Breast epithelium (tissue), 4 donors: Measurements from ENCODE around the gene TAMALIN. TPM values are rescaled to one million over a fixed set of nuclear protein-coding genes. Genes with fewer than 3 reads are reported as not detected.

ENCODE experiments used
- DNase-seq, 2 donors: peaks; one replicate each; pipeline ENCODE4 v3.0.0-alpha.2; 2019; ENCODE audit warnings: low spot score in 2 of 2
- H3K27ac ChIP-seq, 2 donors: fragments of 200-600 bp; sonication (generic) in 1 of 2; one replicate each; pipeline ENCODE4 v1.5.1; 2016 to 2019; ENCODE audit warnings: mild to moderate bottlenecking in 1 of 2
- H3K27me3 ChIP-seq, 2 donors: fragments of 200-600 bp; sonication (generic) in 1 of 2; one replicate each; pipeline versions ENCODE4 v1.5.1 to v1.6.0; 2017 to 2019; ENCODE audit warnings: control low read depth in 1 of 2, mild to moderate bottlenecking in 1 of 2
- H3K36me3 ChIP-seq: fragments of 200-600 bp; one replicate; pipeline ENCODE4 v1.5.1; 2019
- H3K4me1 ChIP-seq, 2 donors: fragments of 200-600 bp; sonication (generic); one replicate each; pipeline ENCODE4 v1.5.1; 2016 to 2019; ENCODE audit warnings: control low read depth in 1 of 2
- H3K4me3 ChIP-seq, 3 donors: fragments of 200-600 bp; sonication (generic); 1 replicate in 2 of 3; 2 replicates in 1 of 3; pipeline ENCODE4 v1.5.1; 2016 to 2019; ENCODE audit warnings: mild to moderate bottlenecking in 3 of 3, moderate library complexity in 2 of 3
- H3K9me3 ChIP-seq, 2 donors: fragments of 200-600 bp; sonication (generic) in 1 of 2; one replicate each; pipeline ENCODE4 v1.5.1; 2016 to 2019; ENCODE audit warnings: control low read depth in 1 of 2
- POLR2A ChIP-seq: fragments of 450-650 bp; IDR thresholded peaks from one replicate; pipeline ENCODE4 v1.6.1; 2016; ENCODE audit warnings: antibody characterized with exemption, mild to moderate bottlenecking, moderate library complexity
- POLR2AphosphoS5 ChIP-seq, 3 donors: sonication (generic); formaldehyde crosslinking; IDR thresholded peaks; one replicate each; pipeline ENCODE4 v1.6.1; 2017; ENCODE audit warnings: antibody characterized with exemption in 3 of 3
- intact Hi-C: fragments of 100-400 bp; cut with DNase I; formaldehyde crosslinking; loops from one replicate; pipeline ENCODE4 v1.15.1; 2023; ENCODE audit warnings: low total_unique reads
- total RNA-seq, 3 donors: library from RNA; depleted of rRNA; stranded (reverse); fragments of >200 nt; gene quantifications; one replicate each; pipeline ENCODE4 v1.1.0, GENCODE V29; 2016
- TF ChIP-seq, protein P1 (sequence below), 3 donors: fragments of 450-650 bp; IDR thresholded peaks; one replicate each; pipeline ENCODE4 v1.5.1; 2016 to 2017; ENCODE audit warnings: antibody characterized with exemption in 3 of 3, mild to moderate bottlenecking in 3 of 3, moderate library complexity in 3 of 3

Gene TAMALIN
- total RNA-seq, 3 donors from 2014 or later = 8.5 to 27.2 (median 16.0) TPM

DNA sequence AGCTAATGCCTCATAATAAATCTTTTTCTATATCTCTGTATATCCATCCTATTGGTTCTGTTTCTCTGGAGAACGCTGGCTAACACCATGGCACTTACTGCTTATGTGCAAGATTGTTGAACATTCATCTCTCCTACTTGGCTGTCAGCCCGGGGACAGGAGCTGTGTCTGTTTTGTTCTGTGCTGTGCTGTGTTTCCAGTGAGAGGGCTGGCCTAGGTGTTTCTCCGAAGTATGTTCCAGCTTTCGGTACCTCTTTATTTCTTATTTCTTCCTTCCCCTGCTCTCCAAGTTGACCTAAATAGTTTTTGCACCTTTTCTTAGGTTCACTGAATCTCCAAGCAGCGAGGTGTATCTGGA is 25.7 kb downstream of the TAMALIN start:
- TF ChIP-seq POLR2A (no peak), POLR2AphosphoS5 (IDR thresholded peaks at IDR 0.05) (peak in 1 of 3 donors; percentile 7)
- intact Hi-C loops = no loop called here

DNA sequence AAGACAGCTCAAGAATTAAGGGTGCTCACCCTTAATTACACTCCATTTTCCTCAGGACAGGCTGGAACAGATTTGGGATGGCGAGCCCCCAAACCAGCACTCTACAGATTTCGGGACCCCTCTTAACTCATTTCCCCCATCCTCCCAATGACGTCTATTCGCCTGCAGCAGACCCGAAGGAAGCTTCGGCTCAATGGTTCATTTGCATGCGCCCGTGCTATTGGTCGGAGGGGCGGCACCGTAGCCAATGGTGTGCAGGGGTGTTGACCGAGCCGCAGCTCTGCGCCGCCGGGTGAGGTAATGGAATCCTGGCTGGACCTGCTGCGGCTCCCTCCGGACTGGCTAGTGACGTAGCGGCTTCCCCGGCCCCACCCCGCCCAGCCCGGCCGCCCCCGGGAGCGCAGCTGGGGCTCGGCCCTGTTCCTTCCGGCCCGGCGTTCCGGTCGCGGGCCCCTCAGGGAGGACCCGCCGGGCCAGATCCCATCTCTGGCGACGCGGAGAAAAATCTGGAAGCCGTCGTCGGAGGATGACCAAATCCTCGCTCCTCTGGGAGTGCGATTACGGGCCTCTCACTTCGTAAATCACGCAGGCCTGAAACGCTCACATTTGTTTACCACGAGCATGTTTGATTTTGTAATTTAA is 26.2 kb downstream of the TAMALIN start:
- H3K9me3 ChIP-seq = no peaks in the 10 kb centered on the region
- DNase-seq = peak; percentile 97 to 98
- intact Hi-C loops = no loop called here
- H3K27me3 ChIP-seq = no peaks in the 10 kb centered on the region
- no peaks in the 10 kb centered on the region for H3K36me3 ChIP-seq
- peak overlapping the region; percentile 17 to 58 (median 46) for H3K4me3 ChIP-seq
- TF ChIP-seq, protein P1, sequence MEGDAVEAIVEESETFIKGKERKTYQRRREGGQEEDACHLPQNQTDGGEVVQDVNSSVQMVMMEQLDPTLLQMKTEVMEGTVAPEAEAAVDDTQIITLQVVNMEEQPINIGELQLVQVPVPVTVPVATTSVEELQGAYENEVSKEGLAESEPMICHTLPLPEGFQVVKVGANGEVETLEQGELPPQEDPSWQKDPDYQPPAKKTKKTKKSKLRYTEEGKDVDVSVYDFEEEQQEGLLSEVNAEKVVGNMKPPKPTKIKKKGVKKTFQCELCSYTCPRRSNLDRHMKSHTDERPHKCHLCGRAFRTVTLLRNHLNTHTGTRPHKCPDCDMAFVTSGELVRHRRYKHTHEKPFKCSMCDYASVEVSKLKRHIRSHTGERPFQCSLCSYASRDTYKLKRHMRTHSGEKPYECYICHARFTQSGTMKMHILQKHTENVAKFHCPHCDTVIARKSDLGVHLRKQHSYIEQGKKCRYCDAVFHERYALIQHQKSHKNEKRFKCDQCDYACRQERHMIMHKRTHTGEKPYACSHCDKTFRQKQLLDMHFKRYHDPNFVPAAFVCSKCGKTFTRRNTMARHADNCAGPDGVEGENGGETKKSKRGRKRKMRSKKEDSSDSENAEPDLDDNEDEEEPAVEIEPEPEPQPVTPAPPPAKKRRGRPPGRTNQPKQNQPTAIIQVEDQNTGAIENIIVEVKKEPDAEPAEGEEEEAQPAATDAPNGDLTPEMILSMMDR (IDR thresholded peaks at IDR 0.05) = peak in 1 of 3 donors; percentile 7
- TF ChIP-seq POLR2A (peak; percentile 50), POLR2AphosphoS5 (IDR thresholded peaks at IDR 0.05) (peak; percentile 89 to 93 (median 90))
- H3K27ac ChIP-seq = peak overlapping the region; percentile 96
- H3K4me1 ChIP-seq = peaks cover 10 to 11% of the 10 kb centered on the region in 2 donors

More for the DNA sequence above, 25.7 kb downstream of the TAMALIN start:
- peak overlapping the region; percentile 10 to 58 (median 46) for H3K4me3 ChIP-seq
- H3K36me3 ChIP-seq = no peaks in the 10 kb centered on the region
- no peaks in the 10 kb centered on the region for H3K9me3 ChIP-seq
- no peaks in the 10 kb centered on the region for H3K27me3 ChIP-seq
- peak overlapping the region; percentile 96 for H3K27ac ChIP-seq
- peaks cover 10 to 11% of the 10 kb centered on the region in 2 donors for H3K4me1 ChIP-seq
- DNase-seq = peak; percentile 73 to 86

DNA sequence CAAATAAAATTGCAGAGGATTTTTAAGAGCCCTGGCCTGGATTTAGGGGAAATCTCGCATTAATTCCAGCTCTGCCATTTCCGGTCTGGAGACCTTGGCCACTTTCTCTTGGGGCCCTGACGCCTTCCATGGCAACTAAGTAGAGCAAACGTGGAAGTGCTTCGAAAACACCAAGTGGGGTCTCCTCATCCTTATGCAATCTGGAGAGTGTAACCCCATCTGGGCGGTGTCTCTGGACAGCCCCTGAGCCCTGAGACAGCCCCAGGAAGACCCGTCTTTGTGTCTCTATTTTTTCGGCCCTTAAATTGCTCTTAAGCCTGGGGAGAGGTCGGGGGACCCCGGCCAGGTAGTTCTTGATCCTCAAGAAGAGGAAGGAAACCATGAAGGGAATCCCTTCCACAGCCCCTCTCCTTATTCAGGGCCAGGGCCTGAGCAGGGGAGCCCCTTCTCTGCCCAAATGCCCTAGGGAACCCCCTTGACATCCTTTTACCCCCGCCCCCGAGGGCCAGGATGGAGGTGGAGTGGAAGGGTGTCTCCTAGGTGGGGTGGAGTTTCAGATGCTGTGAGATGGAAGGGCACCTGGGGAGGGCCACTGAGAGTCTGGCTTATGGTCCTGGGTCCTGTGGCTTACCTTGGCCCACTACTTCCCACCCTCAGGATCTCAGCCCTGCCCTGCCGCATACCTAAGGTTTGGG is 26.8 kb downstream of the TAMALIN start:
- Histone ChIP-seq H3K9me3 (no peaks in the 10 kb centered on the region), H3K27ac (peak overlapping the region; percentile 96), H3K4me1 (peaks cover 10 to 11% of the 10 kb centered on the region in 2 donors), H3K36me3 (no peaks in the 10 kb centered on the region), H3K27me3 (no peaks in the 10 kb centered on the region), H3K4me3 (peak overlapping the region; percentile 17 to 58 (median 46))
- TF ChIP-seq POLR2AphosphoS5 (IDR thresholded peaks at IDR 0.05) (no peak), POLR2A (no peak)
- TF ChIP-seq, protein P1 (IDR thresholded peaks at IDR 0.05) = peak in 1 of 3 donors; percentile 4
- no peak for DNase-seq
- intact Hi-C loops = no loop called here

DNA sequence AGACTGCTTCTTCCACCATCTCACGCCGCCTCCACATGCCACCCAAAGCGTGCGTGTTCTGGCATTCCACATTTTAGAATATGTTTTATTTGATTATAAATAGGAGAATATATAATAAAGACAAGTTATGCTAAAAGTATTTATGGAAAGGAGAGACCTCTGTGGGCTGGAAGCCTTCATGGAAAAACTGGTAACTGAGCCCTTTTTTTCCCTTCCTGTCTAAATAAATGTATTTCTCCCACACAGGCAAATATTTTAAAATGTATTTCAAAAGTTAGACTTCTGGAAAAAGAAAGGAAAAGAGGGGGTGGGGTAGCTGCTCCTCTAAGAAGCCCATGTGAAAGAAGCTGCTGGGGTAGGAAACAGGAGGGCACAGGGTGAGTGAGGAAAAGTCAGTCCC is 28.4 kb downstream of the TAMALIN start:
- H3K4me1 ChIP-seq = peaks cover 10 to 11% of the 10 kb centered on the region in 2 donors
- peak overlapping the region; percentile 0 to 96 for H3K27ac ChIP-seq

DNA sequence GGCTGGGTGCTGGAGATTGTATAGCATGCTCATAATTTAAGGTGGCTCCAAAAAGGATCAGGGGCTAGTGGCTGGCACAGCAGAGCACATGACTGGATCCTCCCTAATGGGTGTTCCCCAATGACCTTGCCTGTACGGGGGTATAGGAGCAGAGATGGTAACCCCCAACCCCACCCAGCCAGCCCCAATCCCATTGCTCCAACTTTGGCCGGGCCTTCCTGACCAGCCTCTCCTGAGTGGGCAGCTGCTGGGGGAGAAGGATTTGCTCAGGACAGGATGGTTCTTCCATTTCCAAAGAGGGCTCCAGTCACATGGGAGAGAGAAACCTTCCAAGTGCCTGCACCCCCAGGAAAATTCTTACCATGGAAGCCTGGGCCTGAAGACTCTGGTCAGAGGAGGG is 29.2 kb downstream of the TAMALIN start:
- Histone ChIP-seq H3K4me3 (no peak overlapping the region), H3K9me3 (no peaks in the 10 kb centered on the region), H3K36me3 (no peaks in the 10 kb centered on the region), H3K4me1 (peaks cover 10 to 11% of the 10 kb centered on the region in 2 donors), H3K27me3 (no peaks in the 10 kb centered on the region), H3K27ac (peak overlapping the region; percentile 90 to 93)
- DNase-seq = no peak
- TF ChIP-seq, protein P1 (IDR thresholded peaks at IDR 0.05) = no peak
- intact Hi-C loops = no loop called here

More for the DNA sequence above, 28.4 kb downstream of the TAMALIN start:
- Histone ChIP-seq H3K27me3 (no peaks in the 10 kb centered on the region), H3K9me3 (no peaks in the 10 kb centered on the region), H3K36me3 (no peaks in the 10 kb centered on the region), H3K4me3 (no peak overlapping the region)
- DNase-seq = no peak
- intact Hi-C loops = no loop called here
- TF ChIP-seq, protein P1 (IDR thresholded peaks at IDR 0.05) = no peak
- TF ChIP-seq POLR2A (no peak), POLR2AphosphoS5 (IDR thresholded peaks at IDR 0.05) (no peak)
